CD14-positive monocyte (primary cell): Measurements from ENCODE around the gene IL36G. TPM values are rescaled to one million over a fixed set of nuclear protein-coding genes. Genes with fewer than 3 reads are reported as not detected.

ENCODE experiments used
- DNase-seq, 3 donors: peaks; one replicate each; pipeline ENCODE4 v3.0.0-alpha.2; 2011 to 2022
- H2AFZ ChIP-seq: 2 replicates; pipeline ENCODE4 v1.6.0; 2012; ENCODE audit warnings: mild to moderate bottlenecking, low read depth, low read length, inconsistent platforms; ENCODE audit not compliant: insufficient read depth, poor library complexity, severe bottlenecking
- H3K27ac ChIP-seq, 2 donors: 1 replicate in 1 of 2; 2 replicates in 1 of 2; pipeline ENCODE4 v1.5.1; 2012 to 2013; ENCODE audit warnings: low read length in 2 of 2, control low read depth in 1 of 2, inconsistent platforms in 1 of 2, low read depth in 1 of 2, mild to moderate bottlenecking in 1 of 2
- H3K27me3 ChIP-seq, 2 donors: one replicate each; pipeline versions ENCODE4 v1.6.0 to v1.6.1; 2011 to 2013; ENCODE audit warnings: low read length in 2 of 2; ENCODE audit not compliant: control insufficient read depth in 2 of 2, insufficient read depth in 2 of 2
- H3K36me3 ChIP-seq, 2 donors: replicated peaks in 1 of 2; 1 replicate in 1 of 2; 2 replicates in 1 of 2; pipeline versions ENCODE4 v1.5.1 to v1.6.1; 2012 to 2013; ENCODE audit warnings: low read length in 2 of 2, control low read depth in 1 of 2, inconsistent platforms in 1 of 2, mild to moderate bottlenecking in 1 of 2; ENCODE audit not compliant: insufficient read depth in 2 of 2, control insufficient read depth in 1 of 2
- H3K4me1 ChIP-seq, 2 donors: 1 replicate in 1 of 2; 2 replicates in 1 of 2; pipeline versions ENCODE4 v1.5.1 to v1.6.1; 2012 to 2013; ENCODE audit warnings: low read length in 2 of 2, control low read depth in 1 of 2, inconsistent platforms in 1 of 2, mild to moderate bottlenecking in 1 of 2, moderate library complexity in 1 of 2; ENCODE audit not compliant: insufficient read depth in 2 of 2, control insufficient read depth in 1 of 2
- H3K4me2 ChIP-seq: replicated peaks from 2 replicates; pipeline ENCODE3; 2012; ENCODE audit warnings: low read length, moderate library complexity, mild to moderate bottlenecking; ENCODE audit not compliant: poor library complexity, severe bottlenecking; ENCODE audit errors: extremely low read depth
- H3K4me3 ChIP-seq, 3 experiments: fragments of 200-600 bp in 1 of 3; sonication (generic) in 1 of 3; replicated peaks in 1 of 3; 1 replicate in 2 of 3; 2 replicates in 1 of 3; pipeline ENCODE4 v1.5.1; 2011 to 2013; ENCODE audit warnings: low read length in 3 of 3, mild to moderate bottlenecking in 3 of 3, control low read depth in 2 of 3, low read depth in 2 of 3, inconsistent platforms in 1 of 3, moderate library complexity in 1 of 3
- H3K79me2 ChIP-seq: 2 replicates; pipeline ENCODE4 v1.6.0; 2012; ENCODE audit warnings: mild to moderate bottlenecking, control low read depth, inconsistent platforms, low read length, moderate library complexity; ENCODE audit not compliant: insufficient read depth
- H3K9ac ChIP-seq: 2 replicates; pipeline ENCODE4 v1.6.0; 2017; ENCODE audit warnings: low read length, mild to moderate bottlenecking; ENCODE audit not compliant: insufficient read depth, poor library complexity, severe bottlenecking
- H3K9me3 ChIP-seq, 2 donors: replicated peaks in 1 of 2; 1 replicate in 1 of 2; 2 replicates in 1 of 2; pipeline versions ENCODE4 v1.5.1 to v1.6.1; 2012 to 2013; ENCODE audit warnings: low read length in 2 of 2, control low read depth in 1 of 2; ENCODE audit not compliant: control insufficient read depth in 1 of 2, insufficient read depth in 1 of 2
- H4K20me1 ChIP-seq: 2 replicates; pipeline ENCODE4 v1.6.0; 2012; ENCODE audit warnings: mild to moderate bottlenecking, low read length, control low read depth, moderate library complexity; ENCODE audit not compliant: insufficient read depth
- H3K27ac Mint-ChIP-seq, 7 donors: one replicate each; pipeline ENCODE4 v1.8.0; 2020; ENCODE audit warnings: mild to moderate bottlenecking in 7 of 7, mixed read lengths in 7 of 7, moderate library complexity in 6 of 7, inconsistent platforms in 2 of 7
- H3K27me3 Mint-ChIP-seq, 3 donors: one replicate each; pipeline ENCODE4 v1.8.0; 2021 to 2022; ENCODE audit warnings: low read depth in 3 of 3, mild to moderate bottlenecking in 3 of 3, mixed read lengths in 3 of 3, moderate library complexity in 3 of 3, inconsistent platforms in 1 of 3
- H3K36me3 Mint-ChIP-seq, 2 donors: one replicate each; pipeline ENCODE4 v1.8.0; 2020; ENCODE audit warnings: mixed read lengths in 2 of 2, inconsistent platforms in 1 of 2, mild to moderate bottlenecking in 1 of 2
- H3K4me1 Mint-ChIP-seq: one replicate; pipeline ENCODE4 v1.8.0; 2020; ENCODE audit warnings: mild to moderate bottlenecking, mixed read lengths
- H3K4me3 Mint-ChIP-seq, 2 donors: one replicate each; pipeline ENCODE4 v1.8.0; 2020; ENCODE audit warnings: mild to moderate bottlenecking in 2 of 2, mixed read lengths in 2 of 2, moderate library complexity in 1 of 2
- H3K9me3 Mint-ChIP-seq, 7 donors: one replicate each; pipeline ENCODE4 v1.8.0; 2020 to 2022; ENCODE audit warnings: mixed read lengths in 7 of 7, mild to moderate bottlenecking in 6 of 7, moderate library complexity in 6 of 7, inconsistent platforms in 2 of 7
- WGBS: methylation state at CpG from one replicate; pipeline ENCODE4 v1.1.5; 2013; ENCODE audit warnings: missing lambda C conversion rate; ENCODE audit not compliant: insufficient coverage; 5-methylcytosine and 5-hydroxymethylcytosine counted together
- intact Hi-C, 2 donors: fragments of 100-400 bp; cut with micrococcal nuclease; formaldehyde crosslinking; loops; one replicate each; pipeline versions ENCODE4 v1.15.0 to v1.15.1; 2023
- polyA plus RNA-seq, 3 donors: library from polyadenylated mRNA; depleted of rRNA in 1 of 3; unstranded in 2 of 3; stranded (reverse) in 1 of 3; fragments of 300-500 nt in 2 of 3; fragments of >200 nt in 1 of 3; fragmentation: Illumina TruSeq in 2 of 3; gene quantifications; 1 replicate in 2 of 3; 2 replicates in 1 of 3; pipeline ENCODE4 v1.2.3, GENCODE V29; 2012 to 2021
- TF ChIP-seq, protein P1 (sequence below): fragments of 200-600 bp; IDR thresholded peaks from one replicate; pipeline ENCODE4 v1.8.0; 2022; ENCODE audit warnings: antibody characterized with exemption, mild to moderate bottlenecking

The IL36G gene
- polyA plus RNA-seq, 3 donors = not detected

DNA sequence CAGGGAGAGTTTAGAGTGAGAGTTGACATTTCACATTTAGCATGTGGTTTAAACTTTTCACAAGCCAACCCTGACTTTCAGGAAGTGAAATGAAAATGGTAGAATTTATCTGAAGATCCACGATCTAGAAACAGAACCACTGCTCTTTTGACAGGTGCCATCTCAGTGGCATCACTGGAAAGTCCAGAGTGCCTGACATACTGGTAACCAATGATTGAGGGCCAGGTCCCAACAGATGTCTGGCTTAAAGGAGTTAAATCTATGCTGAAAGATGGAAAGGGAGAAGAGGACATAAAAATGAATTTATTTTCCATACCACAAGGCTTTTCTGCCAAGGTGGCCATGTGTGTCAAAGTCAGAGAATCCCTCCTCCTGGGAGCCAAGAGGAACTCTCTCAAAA, 2.7 kb downstream of the IL36G start:
- no peak overlapping the region for H3K9ac ChIP-seq
- no peak for DNase-seq
- no peaks in the 10 kb centered on the region for H3K79me2 ChIP-seq
- no peaks in the 10 kb centered on the region for H3K4me1 ChIP-seq
- peaks cover 2% of the 10 kb centered on the region for H3K4me1 Mint-ChIP-seq
- H3K27me3 ChIP-seq = no peaks in the 10 kb centered on the region
- H3K36me3 ChIP-seq = no peaks in the 10 kb centered on the region
- H2AFZ ChIP-seq = no peak overlapping the region
- no peak overlapping the region for H3K27ac Mint-ChIP-seq
- no peak overlapping the region for H3K4me3 ChIP-seq
- H3K9me3 ChIP-seq = no peaks in the 10 kb centered on the region
- WGBS = 33% methylated on average over 1 of the region's 1 CpG
- H4K20me1 ChIP-seq = no peaks in the 10 kb centered on the region
- H3K4me3 Mint-ChIP-seq = no peak overlapping the region
- H3K27ac ChIP-seq = no peak overlapping the region
- no peaks in the 10 kb centered on the region for H3K36me3 Mint-ChIP-seq
- H3K4me2 ChIP-seq = no peak overlapping the region
- H3K9me3 Mint-ChIP-seq = no peaks in the 10 kb centered on the region
- intact Hi-C loops = no loop called here
- TF ChIP-seq, protein P1, sequence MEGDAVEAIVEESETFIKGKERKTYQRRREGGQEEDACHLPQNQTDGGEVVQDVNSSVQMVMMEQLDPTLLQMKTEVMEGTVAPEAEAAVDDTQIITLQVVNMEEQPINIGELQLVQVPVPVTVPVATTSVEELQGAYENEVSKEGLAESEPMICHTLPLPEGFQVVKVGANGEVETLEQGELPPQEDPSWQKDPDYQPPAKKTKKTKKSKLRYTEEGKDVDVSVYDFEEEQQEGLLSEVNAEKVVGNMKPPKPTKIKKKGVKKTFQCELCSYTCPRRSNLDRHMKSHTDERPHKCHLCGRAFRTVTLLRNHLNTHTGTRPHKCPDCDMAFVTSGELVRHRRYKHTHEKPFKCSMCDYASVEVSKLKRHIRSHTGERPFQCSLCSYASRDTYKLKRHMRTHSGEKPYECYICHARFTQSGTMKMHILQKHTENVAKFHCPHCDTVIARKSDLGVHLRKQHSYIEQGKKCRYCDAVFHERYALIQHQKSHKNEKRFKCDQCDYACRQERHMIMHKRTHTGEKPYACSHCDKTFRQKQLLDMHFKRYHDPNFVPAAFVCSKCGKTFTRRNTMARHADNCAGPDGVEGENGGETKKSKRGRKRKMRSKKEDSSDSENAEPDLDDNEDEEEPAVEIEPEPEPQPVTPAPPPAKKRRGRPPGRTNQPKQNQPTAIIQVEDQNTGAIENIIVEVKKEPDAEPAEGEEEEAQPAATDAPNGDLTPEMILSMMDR = no peak
- peaks cover 3 to 7% (median 4%) of the 10 kb centered on the region in 3 donors for H3K27me3 Mint-ChIP-seq

- Histone ChIP-seq H3K27me3 (no peaks in the 10 kb centered on the region), H3K9ac (no peak overlapping the region), H3K27ac (no peak overlapping the region), H3K4me2 (no peak overlapping the region), H4K20me1 (no peaks in the 10 kb centered on the region), H3K9me3 (peaks cover 0 to 4% of the 10 kb centered on the region in 2 donors), H2AFZ (no peak overlapping the region), H3K79me2 (no peaks in the 10 kb centered on the region), H3K4me3 (no peak overlapping the region), H3K36me3 (no peaks in the 10 kb centered on the region), H3K4me1 (no peaks in the 10 kb centered on the region)
- Mint-ChIP-seq H3K9me3 (peaks cover 2 to 14% (median 11%) of the 10 kb centered on the region in 7 donors), H3K27ac (no peak overlapping the region), H3K4me1 (peaks cover 2% of the 10 kb centered on the region), H3K4me3 (no peak overlapping the region), H3K27me3 (peaks cover 0 to 5% (median 2%) of the 10 kb centered on the region in 3 donors), H3K36me3 (no peaks in the 10 kb centered on the region)
- no peak for DNase-seq
- intact Hi-C loops = no loop called here
- TF ChIP-seq, protein P1 = no peak
- WGBS = no CpG with 5 or more reads among the region's 5 CpGs
Measured at GRCh38 chr2:112985090-112985489, 7.3 kb downstream of the IL36G start.
